MM.1S (cell line): ENCODE results near the gene ADCYAP1R1.

Experiments used
- DNase-seq: peaks from one replicate; pipeline ENCODE4 v3.0.0-alpha.2; 2015
- H2AFZ ChIP-seq: fragments of 300-600 bp; sonication (generic); 2 replicates; pipeline ENCODE4 v1.6.0; 2016; ENCODE audit warnings: antibody characterized with exemption, low read length
- H3F3A ChIP-seq: fragments of 300-600 bp; sonication (generic); 2 replicates; pipeline ENCODE4 v1.6.1; 2016; ENCODE audit warnings: mild to moderate bottlenecking, antibody characterized with exemption, low read length, moderate library complexity, mixed read lengths; ENCODE audit not compliant: insufficient read depth
- H3K27ac ChIP-seq: fragments of 300-600 bp; sonication (generic); 2 replicates; pipeline ENCODE4 v1.5.1; 2016; ENCODE audit warnings: mild to moderate bottlenecking, low read length
- H3K27me3 ChIP-seq: fragments of 300-600 bp; sonication (generic); replicated peaks from 2 replicates; pipeline ENCODE4 v1.6.0; 2016; ENCODE audit warnings: low read length; ENCODE audit not compliant: insufficient read depth
- H3K36me3 ChIP-seq: fragments of 300-600 bp; sonication (generic); replicated peaks from 2 replicates; pipeline ENCODE4 v1.6.1; 2016; ENCODE audit warnings: mild to moderate bottlenecking, low read length, mixed read lengths; ENCODE audit not compliant: insufficient read depth
- H3K4me1 ChIP-seq: fragments of 300-600 bp; sonication (generic); 2 replicates; pipeline ENCODE4 v1.6.1; 2016; ENCODE audit warnings: low read length, mixed read lengths
- H3K4me2 ChIP-seq: fragments of 300-600 bp; sonication (generic); 2 replicates; pipeline ENCODE4 v1.6.0; 2016; ENCODE audit warnings: low read depth, low read length
- H3K4me3 ChIP-seq: fragments of 300-600 bp; sonication (generic); 2 replicates; pipeline ENCODE4 v1.5.1; 2016; ENCODE audit warnings: low read length, mixed read lengths
- H3K79me2 ChIP-seq: fragments of 300-600 bp; sonication (generic); 2 replicates; pipeline ENCODE4 v1.6.1; 2016; ENCODE audit warnings: mixed run types, low read length, mixed read lengths
- H3K9ac ChIP-seq: fragments of 300-600 bp; sonication (generic); 2 replicates; pipeline ENCODE4 v1.6.1; 2016; ENCODE audit warnings: low read length, mixed read lengths
- H3K9me2 ChIP-seq: fragments of 300-600 bp; sonication (generic); replicated peaks from 2 replicates; pipeline ENCODE4 v1.6.1; 2016; ENCODE audit warnings: mild to moderate bottlenecking, low read length, mixed read lengths; ENCODE audit not compliant: insufficient read depth
- H3K9me3 ChIP-seq: fragments of 300-600 bp; sonication (generic); replicated peaks from 2 replicates; pipeline ENCODE4 v1.6.1; 2016; ENCODE audit warnings: mild to moderate bottlenecking, low read length, mixed read lengths; ENCODE audit not compliant: insufficient read depth
- H4K20me1 ChIP-seq: fragments of 300-600 bp; sonication (generic); 2 replicates; pipeline ENCODE4 v1.6.1; 2016; ENCODE audit warnings: mild to moderate bottlenecking, low read length, moderate library complexity, mixed read lengths; ENCODE audit not compliant: insufficient read depth
- EZH2 ChIP-seq: fragments of 300-600 bp; sonication (generic); optimal IDR thresholded peaks from 2 replicates; pipeline ENCODE3; 2017; ENCODE audit warnings: low read depth, mild to moderate bottlenecking, antibody characterized with exemption, low read length, mixed read lengths
- EZH2phosphoT487 ChIP-seq: fragments of 300-600 bp; sonication (generic); IDR thresholded peaks from 2 replicates; pipeline ENCODE4 v1.6.1; 2018; ENCODE audit warnings: antibody characterized with exemption, low read length
- TF ChIP-seq, protein P1 (sequence below): fragments of 300-600 bp; sonication (generic); IDR thresholded peaks from 2 replicates; pipeline ENCODE4 v1.5.1; 2016; ENCODE audit warnings: antibody characterized with exemption, low read length, mixed read lengths

Gene ADCYAP1R1

DNA sequence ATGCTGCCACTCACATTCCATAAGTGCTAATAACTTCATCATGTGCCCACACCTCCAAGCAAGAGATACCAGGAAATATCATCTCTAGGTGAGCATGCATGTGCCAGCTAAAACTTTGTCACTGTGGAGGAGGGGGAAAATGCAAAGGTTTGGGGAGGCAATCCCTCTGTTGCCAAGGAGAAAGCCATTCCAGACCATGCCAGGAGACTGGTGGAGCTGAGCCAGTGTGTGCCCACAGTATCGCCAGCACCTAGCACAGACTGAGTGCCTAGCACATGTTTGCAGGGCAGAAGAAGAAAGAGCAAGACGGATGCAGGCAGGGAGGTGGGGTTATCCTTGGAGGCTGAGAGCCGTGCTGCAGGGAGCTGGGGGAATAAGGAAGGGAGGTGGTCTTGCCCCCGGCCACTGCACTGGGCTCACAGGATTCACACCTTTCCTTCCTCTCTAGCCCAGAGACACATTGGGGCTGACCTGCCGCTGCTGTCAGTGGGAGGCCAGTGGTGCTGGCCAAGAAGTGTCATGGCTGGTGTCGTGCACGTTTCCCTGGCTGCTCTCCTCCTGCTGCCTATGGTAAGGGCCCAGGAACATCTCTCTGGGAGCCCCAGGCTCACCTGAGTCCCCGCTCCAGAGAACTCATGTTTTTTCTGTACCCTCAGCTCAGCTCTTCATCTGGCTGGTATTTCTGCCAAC lies 10.8 kb downstream of the ADCYAP1R1 start:
- no peaks in the 10 kb centered on the region for H3K79me2 ChIP-seq
- H2AFZ ChIP-seq: no peak overlapping the region
- no peak for DNase-seq
- H3K4me3 ChIP-seq: no peak overlapping the region
- H3K9ac ChIP-seq: no peak overlapping the region
- H3K27me3 ChIP-seq: no peaks in the 10 kb centered on the region
- H3K4me2 ChIP-seq: no peak overlapping the region
- TF ChIP-seq EZH2: no peak
- no peak for TF ChIP-seq EZH2phosphoT487
- TF ChIP-seq, protein P1, sequence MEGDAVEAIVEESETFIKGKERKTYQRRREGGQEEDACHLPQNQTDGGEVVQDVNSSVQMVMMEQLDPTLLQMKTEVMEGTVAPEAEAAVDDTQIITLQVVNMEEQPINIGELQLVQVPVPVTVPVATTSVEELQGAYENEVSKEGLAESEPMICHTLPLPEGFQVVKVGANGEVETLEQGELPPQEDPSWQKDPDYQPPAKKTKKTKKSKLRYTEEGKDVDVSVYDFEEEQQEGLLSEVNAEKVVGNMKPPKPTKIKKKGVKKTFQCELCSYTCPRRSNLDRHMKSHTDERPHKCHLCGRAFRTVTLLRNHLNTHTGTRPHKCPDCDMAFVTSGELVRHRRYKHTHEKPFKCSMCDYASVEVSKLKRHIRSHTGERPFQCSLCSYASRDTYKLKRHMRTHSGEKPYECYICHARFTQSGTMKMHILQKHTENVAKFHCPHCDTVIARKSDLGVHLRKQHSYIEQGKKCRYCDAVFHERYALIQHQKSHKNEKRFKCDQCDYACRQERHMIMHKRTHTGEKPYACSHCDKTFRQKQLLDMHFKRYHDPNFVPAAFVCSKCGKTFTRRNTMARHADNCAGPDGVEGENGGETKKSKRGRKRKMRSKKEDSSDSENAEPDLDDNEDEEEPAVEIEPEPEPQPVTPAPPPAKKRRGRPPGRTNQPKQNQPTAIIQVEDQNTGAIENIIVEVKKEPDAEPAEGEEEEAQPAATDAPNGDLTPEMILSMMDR: no peak
- H3K27ac ChIP-seq: no peak overlapping the region
- no peaks in the 10 kb centered on the region for H4K20me1 ChIP-seq
- H3F3A ChIP-seq: no peaks in the 10 kb centered on the region
- no peaks in the 10 kb centered on the region for H3K36me3 ChIP-seq
- H3K4me1 ChIP-seq: no peaks in the 10 kb centered on the region
- H3K9me3 ChIP-seq: no peaks in the 10 kb centered on the region
- no peaks in the 10 kb centered on the region for H3K9me2 ChIP-seq

DNA sequence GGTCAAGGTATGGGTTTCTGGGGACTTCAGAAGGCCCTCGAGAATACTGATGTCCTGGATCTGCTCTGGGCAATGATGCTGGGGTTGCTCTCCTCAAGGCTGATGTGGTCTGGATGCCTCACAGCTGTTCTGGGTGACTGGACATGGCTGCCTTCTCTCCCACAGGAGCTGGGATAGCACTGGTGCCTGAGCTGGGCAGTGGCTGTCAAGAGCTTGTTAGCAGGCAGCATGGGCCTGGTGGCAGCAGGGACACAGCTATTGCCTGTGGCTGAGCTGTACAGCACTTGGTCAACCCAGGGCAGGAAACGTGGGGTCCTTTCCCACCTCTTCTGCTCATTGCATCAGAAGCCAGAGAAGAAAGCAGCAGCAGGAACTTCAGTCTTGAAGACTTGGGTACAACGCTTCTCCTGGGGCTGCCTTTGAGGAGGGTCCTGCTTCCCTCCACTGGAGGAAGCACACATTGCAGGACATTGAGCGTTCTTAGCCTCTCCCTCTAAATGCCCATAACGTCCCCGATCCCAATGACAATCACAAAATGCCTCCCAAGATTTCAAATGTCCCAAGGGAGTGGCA lies 13.0 kb downstream of the ADCYAP1R1 start:
- no peaks in the 10 kb centered on the region for H3K4me1 ChIP-seq
- no peaks in the 10 kb centered on the region for H4K20me1 ChIP-seq
- H3K9me2 ChIP-seq: no peaks in the 10 kb centered on the region
- H3K27me3 ChIP-seq: no peaks in the 10 kb centered on the region
- H2AFZ ChIP-seq: no peak overlapping the region
- H3K79me2 ChIP-seq: no peaks in the 10 kb centered on the region
- DNase-seq: no peak
- H3K9ac ChIP-seq: no peak overlapping the region
- H3K27ac ChIP-seq: no peak overlapping the region
- no peak for TF ChIP-seq EZH2phosphoT487
- TF ChIP-seq EZH2: no peak
- TF ChIP-seq, protein P1: no peak
- no peaks in the 10 kb centered on the region for H3K9me3 ChIP-seq
- H3F3A ChIP-seq: no peaks in the 10 kb centered on the region
- H3K4me2 ChIP-seq: no peak overlapping the region
- H3K36me3 ChIP-seq: no peaks in the 10 kb centered on the region
- no peak overlapping the region for H3K4me3 ChIP-seq

DNA sequence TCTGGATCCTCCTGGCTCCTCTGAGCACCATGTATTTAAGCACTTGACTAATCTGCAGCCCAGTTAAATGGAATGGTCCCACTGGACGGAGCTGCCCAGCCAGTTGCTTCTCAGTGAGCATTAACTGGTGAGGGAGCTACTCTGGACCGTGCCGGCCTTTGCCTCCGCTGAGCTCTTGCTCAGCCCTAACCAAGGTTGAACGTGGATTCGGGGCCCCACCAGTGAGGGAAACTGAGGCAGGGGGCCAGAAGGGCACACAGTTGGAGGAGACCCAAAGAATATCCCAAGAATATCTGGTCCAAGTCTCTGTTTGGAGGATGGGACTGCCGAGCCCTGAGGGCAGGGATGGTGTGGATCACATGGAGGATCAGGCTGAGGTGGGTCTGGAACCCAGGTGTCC lies 13.7 kb downstream of the ADCYAP1R1 start:
- H3K27ac ChIP-seq: no peak overlapping the region
- H3K4me1 ChIP-seq: no peaks in the 10 kb centered on the region
- DNase-seq: no peak
- TF ChIP-seq, protein P1: no peak
- TF ChIP-seq EZH2 (no peak), EZH2phosphoT487 (no peak)
- H2AFZ ChIP-seq: no peak overlapping the region
- no peaks in the 10 kb centered on the region for H3K9me2 ChIP-seq
- H4K20me1 ChIP-seq: no peaks in the 10 kb centered on the region
- H3K27me3 ChIP-seq: no peaks in the 10 kb centered on the region
- H3K4me3 ChIP-seq: no peak overlapping the region
- no peaks in the 10 kb centered on the region for H3K79me2 ChIP-seq
- H3K9ac ChIP-seq: no peak overlapping the region
- no peak overlapping the region for H3K4me2 ChIP-seq
- H3K9me3 ChIP-seq: no peaks in the 10 kb centered on the region
- H3F3A ChIP-seq: no peaks in the 10 kb centered on the region
- H3K36me3 ChIP-seq: no peaks in the 10 kb centered on the region
